Stimulated activated CD4-positive, alpha-beta T cell treated with anti-CD3 and anti-CD28 coated beads, Interleukin-2, amount 100 ng/mL, for 48 hours (primary cell): Measurements from ENCODE around the gene MITF.

Experiments used
- DNase-seq, 2 donors: peaks; one replicate each; pipeline ENCODE4 v3.0.0-alpha.2; 2020

The MITF gene

DNA sequence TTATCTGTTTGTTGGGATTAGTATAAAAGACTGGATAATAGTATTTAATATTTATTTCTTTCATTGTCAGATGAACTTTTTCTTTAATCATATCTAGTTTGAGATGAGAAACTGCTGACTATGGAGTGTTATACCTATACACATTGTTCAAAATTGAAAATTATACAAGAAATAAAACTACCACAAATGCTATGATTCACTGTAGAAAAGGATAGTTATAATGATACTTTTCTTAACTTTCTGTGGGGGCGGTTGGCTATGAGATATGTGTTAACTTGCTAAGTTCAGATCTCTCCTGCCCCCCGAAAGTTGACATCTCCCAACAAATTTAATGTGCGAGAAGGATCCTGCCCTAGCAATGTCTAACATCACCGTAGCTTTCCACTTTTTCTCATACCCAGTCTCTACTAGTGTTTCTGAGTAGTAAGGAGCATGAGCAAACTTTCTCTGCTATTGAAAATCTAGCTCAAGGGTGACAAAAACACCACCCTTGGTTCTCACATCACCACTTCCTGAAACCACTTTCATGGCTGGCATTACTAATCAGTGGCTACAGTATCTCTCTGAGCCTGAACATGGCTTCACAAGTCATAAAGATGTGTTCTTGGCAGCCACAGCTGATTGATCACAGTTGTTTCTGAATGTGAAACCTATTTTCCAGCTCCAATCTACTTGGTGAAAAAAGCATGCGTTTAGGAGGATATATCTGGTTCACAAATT lies 244.4 kb downstream of the MITF start:
- DNase-seq, result no peak

DNA sequence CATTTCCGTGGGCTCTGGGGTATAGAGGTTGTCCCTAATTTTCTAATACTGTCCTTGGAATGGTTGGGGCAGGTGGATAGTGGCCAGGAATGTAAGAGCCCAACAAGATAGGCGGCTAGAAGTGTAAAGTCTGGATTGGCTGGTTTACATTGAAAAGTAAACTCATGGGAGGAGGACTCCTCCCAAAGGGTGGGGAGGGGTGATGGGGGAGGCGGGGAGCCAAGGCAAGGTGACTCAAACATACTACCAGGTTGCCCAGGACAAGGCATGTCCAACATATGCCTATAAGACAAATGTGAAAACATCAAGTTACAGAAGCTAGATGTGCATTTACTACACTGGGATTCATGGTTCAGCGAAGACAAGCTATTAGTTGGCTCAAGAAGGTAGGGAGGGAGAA lies 246.0 kb downstream of the MITF start:
- no peak for DNase-seq

DNA sequence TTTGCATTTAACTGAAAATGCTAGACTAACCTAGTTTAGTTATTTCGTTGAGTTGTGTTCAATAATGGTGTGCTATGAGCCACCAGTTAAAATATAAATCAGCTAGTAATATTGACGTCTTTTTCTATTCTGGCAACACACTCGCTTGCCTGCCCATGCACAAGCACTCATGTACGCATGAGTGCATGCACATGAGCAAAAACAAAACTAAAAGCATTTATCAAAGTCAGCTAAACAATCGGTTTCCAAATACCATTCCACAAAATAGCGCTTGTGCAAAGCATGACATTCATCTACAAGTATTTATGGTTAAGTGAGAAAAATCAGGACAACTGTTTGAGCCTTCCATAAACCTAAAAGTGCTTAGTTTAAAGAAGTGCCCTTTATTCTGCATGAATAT lies 247.2 kb downstream of the MITF start:
- DNase-seq, result no peak

GRCh38 chr3:69987833-69988232 lies 248.6 kb downstream of the MITF start:
- no peak for DNase-seq

- no peak for DNase-seq
Observed at GRCh38 chr3:69993757-69994156, 254.5 kb downstream of the MITF start.

- no peak for DNase-seq
Observed at GRCh38 chr3:69994919-69995318, 255.7 kb downstream of the MITF start.

DNA sequence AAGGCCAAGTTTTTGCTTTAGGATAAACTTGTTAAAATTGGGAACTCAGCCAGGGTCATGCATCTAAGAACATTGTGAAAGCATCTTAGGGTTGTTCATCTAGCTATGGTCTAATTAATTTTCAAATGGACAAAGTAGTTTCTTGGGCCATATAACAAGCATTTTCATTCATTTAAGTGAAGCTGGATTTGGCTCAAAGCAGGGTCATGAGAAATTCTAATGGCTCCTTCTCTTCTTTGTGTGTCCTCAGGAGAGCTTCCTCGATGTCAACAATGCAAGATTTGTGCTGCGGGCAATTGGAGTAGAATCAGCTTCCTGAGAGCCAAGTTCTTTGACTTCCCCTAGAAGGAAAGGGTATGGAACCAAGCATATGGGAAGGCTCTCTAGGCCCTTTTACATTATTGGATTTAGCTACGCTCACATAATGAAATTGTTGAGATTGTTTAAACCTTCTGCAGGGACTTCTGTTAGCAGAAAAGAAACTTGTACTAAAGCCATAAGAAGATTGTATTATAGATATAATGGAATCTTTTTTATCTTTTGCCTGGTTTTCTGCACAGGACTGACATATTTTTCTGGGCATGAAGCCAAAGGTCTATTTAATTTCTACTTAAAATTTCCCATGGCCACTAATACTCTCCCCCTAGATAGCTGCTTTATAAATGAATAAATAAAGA lies 258.5 kb downstream of the MITF start:
- no peak for DNase-seq

DNA sequence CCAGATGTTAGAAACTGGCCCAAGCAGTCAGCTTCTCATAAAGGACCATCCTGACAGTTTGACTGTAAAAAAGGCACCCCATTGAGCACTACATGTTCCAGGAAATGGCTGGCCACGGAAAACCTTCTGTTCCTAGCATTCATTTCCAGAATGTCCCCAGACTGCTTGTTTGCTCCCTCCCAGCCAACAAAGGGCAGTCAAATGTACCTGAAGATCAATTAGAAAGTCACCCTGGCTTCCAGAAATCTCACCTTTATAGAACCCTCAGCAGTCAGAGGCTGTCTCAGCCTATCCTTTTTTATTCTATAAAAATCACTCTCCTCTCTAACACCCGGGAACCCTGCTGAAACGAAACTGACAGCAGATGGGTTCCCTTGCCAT lies 259.5 kb downstream of the MITF start:
- DNase-seq, result no peak

DNA sequence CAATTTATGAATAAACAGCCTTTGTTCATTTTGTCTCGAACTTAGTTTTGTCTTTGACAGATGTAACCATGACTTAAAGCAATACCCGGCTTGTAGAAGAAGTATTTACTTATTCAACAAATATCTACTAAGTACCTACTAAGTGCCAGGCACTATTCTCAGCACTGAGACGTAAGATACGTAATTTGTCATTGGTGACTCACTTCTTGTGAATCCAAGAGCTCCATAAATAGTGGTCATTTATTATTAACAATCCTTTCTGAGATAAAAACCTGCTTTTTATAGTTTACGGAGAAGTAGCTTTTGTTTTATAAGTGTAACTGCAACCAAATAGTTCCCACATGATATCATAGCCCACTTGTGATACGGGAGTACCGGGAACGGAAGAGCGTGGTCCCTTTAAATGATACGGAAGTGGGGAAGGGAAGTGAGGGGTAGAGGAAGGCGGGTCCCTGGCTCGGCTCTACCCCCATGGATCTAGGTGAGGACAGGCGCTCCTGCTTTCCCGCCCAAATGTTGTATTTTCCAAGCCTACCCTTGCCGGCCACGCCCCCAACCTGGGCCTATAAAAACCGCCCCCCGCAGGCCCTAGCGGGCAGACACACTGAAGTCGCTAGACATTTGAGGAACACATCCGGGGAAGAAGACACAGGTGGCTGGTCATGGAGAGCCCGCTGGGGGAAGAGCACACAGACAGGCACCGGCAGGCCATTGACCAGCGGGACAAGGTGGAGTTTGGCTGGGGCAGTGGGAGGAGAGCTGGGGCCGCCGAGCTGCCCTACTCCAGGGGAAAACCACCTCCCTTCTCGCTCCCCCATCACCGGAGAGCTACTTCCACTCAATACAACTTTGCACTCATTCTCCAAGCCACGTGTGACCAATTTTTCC lies 260.1 kb downstream of the MITF start, which contains the start of gene SAMMSON:
Gene SAMMSON, plus strand, starts transcription at position 594 of the 888 bp plus-strand sequence.
- no peak for DNase-seq

DNA sequence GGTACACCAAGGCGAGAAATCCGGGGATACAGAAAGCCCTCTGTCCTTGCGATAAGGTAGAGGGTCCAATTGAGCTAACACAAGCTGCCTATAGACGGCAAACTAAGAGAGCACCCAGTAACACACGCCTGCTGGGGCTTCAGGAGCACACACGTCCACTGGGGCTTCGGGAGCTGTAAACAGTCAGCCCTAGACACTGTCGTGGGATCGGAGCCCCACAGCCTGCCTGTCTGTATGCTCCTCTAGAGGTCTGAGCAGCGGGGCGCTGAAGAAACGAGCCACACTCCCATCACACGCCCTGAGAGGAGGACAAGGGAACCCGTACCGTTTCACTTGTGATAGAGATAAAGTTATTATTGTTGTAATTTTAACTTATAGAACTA lies 260.8 kb downstream of the MITF start:
- no peak for DNase-seq

- DNase-seq, result no peak
Observed at GRCh38 chr3:70000563-70001081, 261.4 kb downstream of the MITF start.

DNA sequence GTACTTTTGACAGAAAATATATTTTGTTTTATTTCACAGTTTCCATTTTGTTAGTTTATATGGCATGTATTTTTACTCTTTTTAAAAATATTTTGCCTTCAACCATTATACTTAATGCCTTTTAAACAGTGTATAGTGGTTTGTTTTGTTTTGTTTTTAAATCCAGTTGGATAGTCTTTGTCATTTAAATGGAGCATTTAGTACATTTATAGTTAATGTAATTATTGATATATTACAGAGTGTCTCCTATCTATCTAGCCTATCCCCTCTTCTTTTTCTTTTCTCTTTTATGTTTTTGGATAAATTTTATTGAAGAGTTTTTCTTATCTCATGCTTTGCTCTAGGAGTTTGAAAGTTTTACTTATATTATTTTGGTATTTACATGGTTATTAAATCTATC lies 263.9 kb downstream of the MITF start:
- no peak for DNase-seq

- no peak for DNase-seq
Observed at GRCh38 chr3:70006089-70006488, 266.8 kb downstream of the MITF start.

- no peak for DNase-seq
Observed at GRCh38 chr3:70010346-70010745, 271.1 kb downstream of the MITF start.

DNA sequence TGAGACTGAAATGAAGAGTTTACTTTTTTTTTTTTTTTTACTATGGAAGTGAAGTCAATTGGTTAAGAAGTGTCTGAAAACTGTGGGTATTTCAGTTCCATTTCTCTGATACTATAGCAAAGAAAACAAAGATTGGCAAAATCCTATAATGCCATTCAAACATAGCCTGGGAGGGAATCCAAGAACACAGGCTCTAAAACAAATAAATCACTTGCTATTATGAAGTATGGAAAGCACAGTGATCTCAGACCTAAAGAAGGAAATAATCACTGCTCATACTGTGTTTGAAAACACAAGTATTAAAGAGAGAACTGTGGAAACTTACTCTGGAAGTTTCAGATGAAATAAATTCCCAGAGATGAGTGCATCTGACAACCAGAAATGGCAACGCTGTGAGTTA lies 272.3 kb downstream of the MITF start:
- DNase-seq, result no peak
